PC-3 (cell line): ENCODE results near the gene ZNRF4. TPM values are rescaled to one million over a fixed set of nuclear protein-coding genes. Genes with fewer than 3 reads are reported as not detected.

Source experiments
- ATAC-seq: fragments of 200-7000 bp; cut with Tn5 transposase; 2 replicates; pipeline ENCODE4 v1.9.1; 2020; ENCODE audit warnings: mild to moderate bottlenecking, moderate library complexity
- BruUV-seq: library from RNA; stranded (reverse); fragments of 400-500 nt; replicated peaks from 2 replicates; lab custom pipeline; 2021; lab: Mats Ljungman, UMichigan
- CTCF ChIA-PET: fragments of 300-600 bp; sonication (Branson Sonifier 250); formaldehyde crosslinking; loops from one replicate; lab custom pipeline; 2022; ENCODE audit warnings: antibody characterized with exemption; lab: Charles Lee
- POLR2A ChIA-PET: fragments of 300-600 bp; sonication (Branson Sonifier 250); formaldehyde crosslinking; loops from one replicate; lab custom pipeline; 2022; ENCODE audit warnings: antibody characterized with exemption; ENCODE audit not compliant: unreplicated experiment; lab: Charles Lee
- DNase-seq: peaks from one replicate; pipeline ENCODE4 v3.0.0-alpha.2; 2015
- H2AFZ ChIP-seq: fragments of 300-600 bp; sonication (generic); 2 replicates; pipeline ENCODE4 v1.6.0; 2016; ENCODE audit warnings: antibody characterized with exemption, low read length
- H3F3A ChIP-seq: fragments of 300-600 bp; sonication (generic); one replicate; pipeline ENCODE4 v1.6.0; 2017; ENCODE audit warnings: antibody characterized with exemption, low read length, control low read depth, mild to moderate bottlenecking; ENCODE audit not compliant: unreplicated experiment
- H3K27ac ChIP-seq: fragments of 300-600 bp; sonication (generic); 2 replicates; pipeline ENCODE4 v1.5.1; 2016; ENCODE audit warnings: mild to moderate bottlenecking, low read length
- H3K27me3 ChIP-seq: fragments of 300-600 bp; sonication (generic); 2 replicates; pipeline ENCODE4 v1.6.1; 2016; ENCODE audit warnings: low read length, mixed read lengths
- H3K36me3 ChIP-seq: fragments of 300-600 bp; sonication (generic); 2 replicates; pipeline ENCODE4 v1.6.1; 2016; ENCODE audit warnings: low read depth, mixed run types, low read length, mixed read lengths
- H3K4me1 ChIP-seq: fragments of 300-600 bp; sonication (generic); 2 replicates; pipeline ENCODE4 v1.5.1; 2016; ENCODE audit warnings: low read length; ENCODE audit not compliant: insufficient read depth
- H3K4me2 ChIP-seq: fragments of 300-600 bp; sonication (generic); 2 replicates; pipeline ENCODE4 v1.6.0; 2016; ENCODE audit warnings: low read length
- H3K4me3 ChIP-seq: fragments of 300-600 bp; sonication (generic); 2 replicates; pipeline ENCODE4 v1.5.1; 2016; ENCODE audit warnings: mild to moderate bottlenecking, low read length, mixed read lengths
- H3K79me2 ChIP-seq: fragments of 300-600 bp; sonication (generic); 2 replicates; pipeline ENCODE4 v1.6.1; 2017; ENCODE audit warnings: low read length, mixed read lengths
- H3K9ac ChIP-seq: fragments of 300-600 bp; sonication (generic); 2 replicates; pipeline ENCODE4 v1.6.0; 2016; ENCODE audit warnings: mild to moderate bottlenecking, low read length
- H3K9me2 ChIP-seq: fragments of 300-600 bp; sonication (generic); replicated peaks from 2 replicates; pipeline ENCODE4 v1.6.1; 2016; ENCODE audit warnings: mixed run types, low read length, mixed read lengths
- H3K9me3 ChIP-seq: fragments of 300-600 bp; sonication (generic); 2 replicates; pipeline ENCODE4 v1.6.1; 2016; ENCODE audit warnings: low read length, mixed read lengths
- H4K20me1 ChIP-seq: fragments of 300-600 bp; sonication (generic); 2 replicates; pipeline ENCODE4 v1.6.1; 2016; ENCODE audit warnings: low read length, mixed read lengths
- EZH2 ChIP-seq: fragments of 300-600 bp; sonication (generic); IDR thresholded peaks from one replicate; pipeline ENCODE4 v1.6.1; 2017; ENCODE audit warnings: antibody characterized with exemption, mild to moderate bottlenecking, low read length; ENCODE audit not compliant: unreplicated experiment
- EZH2phosphoT487 ChIP-seq: fragments of 300-600 bp; sonication (generic); IDR thresholded peaks from 2 replicates; pipeline ENCODE4 v1.6.1; 2018; ENCODE audit warnings: mild to moderate bottlenecking, antibody characterized with exemption, low read length, borderline replicate concordance
- intact Hi-C: fragments of 100-400 bp; cut with micrococcal nuclease; formaldehyde crosslinking; loops from 2 replicates; pipeline ENCODE4 v1.9.0; 2023
- total RNA-seq: library from RNA; depleted of rRNA; stranded (reverse); fragments of >200 nt; gene quantifications from 2 replicates; pipeline ENCODE4 v1.2.3, GENCODE V29; 2014
- TF ChIP-seq, protein P1 (sequence below): fragments of 300-600 bp; sonication (generic); conservative IDR thresholded peaks from 2 replicates; pipeline ENCODE4 v1.5.1; 2017; ENCODE audit warnings: antibody characterized with exemption, low read depth, mild to moderate bottlenecking, low read length

Gene ZNRF4
- total RNA-seq, 1 experiment from 2014 or later, result not detected

DNA sequence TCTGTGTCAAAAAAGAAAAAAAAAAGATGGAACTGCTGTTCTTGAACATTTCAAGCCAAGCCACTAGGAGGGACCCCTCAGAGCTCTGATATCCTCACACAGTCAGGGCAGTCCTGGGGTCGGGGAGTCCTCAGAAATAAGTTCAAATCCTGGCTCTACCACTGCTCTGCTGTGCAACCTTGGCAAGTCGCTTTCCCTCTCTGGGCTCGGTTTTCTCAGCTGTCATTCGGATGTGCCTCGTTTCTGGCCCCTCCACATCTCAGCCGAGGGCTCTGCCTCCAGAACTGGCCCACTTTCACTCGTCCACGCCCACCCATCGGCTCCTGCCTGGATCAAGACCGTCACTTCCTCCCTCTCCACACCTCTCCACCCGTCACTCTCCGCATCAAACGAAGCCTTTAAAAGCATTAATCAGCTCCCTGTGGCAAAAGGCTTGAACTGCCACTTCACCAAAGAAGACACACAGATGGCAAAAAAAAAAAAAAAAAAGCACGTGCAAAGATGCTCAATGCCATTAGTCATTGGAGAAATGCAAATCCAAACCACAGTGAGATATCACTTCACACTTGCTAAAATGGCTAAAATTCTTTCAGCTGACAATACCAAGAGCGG is 7.4 kb upstream of the ZNRF4 start:
- ChIA-PET POLR2A (no interaction called here), CTCF (interaction anchor here (0.6 to 0.7 kb wide), 2 partner anchors 57 to 167 kb away, joined by 3 to 9 read pairs; no protein-coding TSS in a partner anchor)
- no peaks in the 10 kb centered on the region for H4K20me1 ChIP-seq
- no peaks in the 10 kb centered on the region for H3K9me2 ChIP-seq
- H3K79me2 ChIP-seq, result no peaks in the 10 kb centered on the region
- no peaks in the 10 kb centered on the region for H3K9me3 ChIP-seq
- H3K36me3 ChIP-seq, result no peaks in the 10 kb centered on the region
- TF ChIP-seq, protein P1, sequence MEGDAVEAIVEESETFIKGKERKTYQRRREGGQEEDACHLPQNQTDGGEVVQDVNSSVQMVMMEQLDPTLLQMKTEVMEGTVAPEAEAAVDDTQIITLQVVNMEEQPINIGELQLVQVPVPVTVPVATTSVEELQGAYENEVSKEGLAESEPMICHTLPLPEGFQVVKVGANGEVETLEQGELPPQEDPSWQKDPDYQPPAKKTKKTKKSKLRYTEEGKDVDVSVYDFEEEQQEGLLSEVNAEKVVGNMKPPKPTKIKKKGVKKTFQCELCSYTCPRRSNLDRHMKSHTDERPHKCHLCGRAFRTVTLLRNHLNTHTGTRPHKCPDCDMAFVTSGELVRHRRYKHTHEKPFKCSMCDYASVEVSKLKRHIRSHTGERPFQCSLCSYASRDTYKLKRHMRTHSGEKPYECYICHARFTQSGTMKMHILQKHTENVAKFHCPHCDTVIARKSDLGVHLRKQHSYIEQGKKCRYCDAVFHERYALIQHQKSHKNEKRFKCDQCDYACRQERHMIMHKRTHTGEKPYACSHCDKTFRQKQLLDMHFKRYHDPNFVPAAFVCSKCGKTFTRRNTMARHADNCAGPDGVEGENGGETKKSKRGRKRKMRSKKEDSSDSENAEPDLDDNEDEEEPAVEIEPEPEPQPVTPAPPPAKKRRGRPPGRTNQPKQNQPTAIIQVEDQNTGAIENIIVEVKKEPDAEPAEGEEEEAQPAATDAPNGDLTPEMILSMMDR, result no peak
- TF ChIP-seq EZH2, result no peak
- no peak for TF ChIP-seq EZH2phosphoT487
- H3K9ac ChIP-seq, result no peak overlapping the region
- H3K4me3 ChIP-seq, result no peak overlapping the region
- H2AFZ ChIP-seq, result no peak overlapping the region
- no peaks in the 10 kb centered on the region for H3F3A ChIP-seq
- H3K4me2 ChIP-seq, result no peak overlapping the region
- intact Hi-C loops, result no loop called here
- H3K4me1 ChIP-seq, result no peaks in the 10 kb centered on the region
- no peak overlapping the region for H3K27ac ChIP-seq
- peaks cover 42% of the 10 kb centered on the region for H3K27me3 ChIP-seq
- ATAC-seq (no peak), DNase-seq (no peak)
- no TSS peak for BruUV-seq

GRCh38 chr19:5448374-5448773 is 6.8 kb upstream of the ZNRF4 start:
- Histone ChIP-seq H3K27ac (no peak overlapping the region), H3K4me3 (no peak overlapping the region), H2AFZ (no peak overlapping the region), H3K9me3 (no peaks in the 10 kb centered on the region), H3K4me1 (no peaks in the 10 kb centered on the region), H3K36me3 (no peaks in the 10 kb centered on the region), H3K9ac (no peak overlapping the region), H4K20me1 (no peaks in the 10 kb centered on the region), H3K4me2 (no peak overlapping the region), H3F3A (no peaks in the 10 kb centered on the region), H3K27me3 (peaks cover 42% of the 10 kb centered on the region), H3K9me2 (no peaks in the 10 kb centered on the region), H3K79me2 (no peaks in the 10 kb centered on the region)
- CTCF ChIA-PET, result interaction anchor here (0.6 kb wide), 1 partner anchor 167 kb away, joined by 3 read pairs; no protein-coding TSS in a partner anchor
- POLR2A ChIA-PET, result no interaction called here
- no peak for ATAC-seq
- intact Hi-C loops, result no loop called here
- TF ChIP-seq, protein P1, result no peak
- TF ChIP-seq EZH2, result no peak
- TF ChIP-seq EZH2phosphoT487, result no peak
- no TSS peak for BruUV-seq
- DNase-seq, result no peak

- ChIA-PET CTCF (no interaction called here), POLR2A (no interaction called here)
- ATAC-seq, result no peak
These were observed 4.6 kb upstream of the ZNRF4 start for GRCh38 chr19:5450482-5451126.

More at GRCh38 chr19:5450482-5451126, 4.6 kb upstream of the ZNRF4 start:
- H3F3A ChIP-seq, result no peaks in the 10 kb centered on the region
- TF ChIP-seq EZH2phosphoT487, result no peak
- no peak for TF ChIP-seq EZH2
- TF ChIP-seq, protein P1, result no peak
- no peaks in the 10 kb centered on the region for H4K20me1 ChIP-seq
- H2AFZ ChIP-seq, result no peak overlapping the region
- H3K4me3 ChIP-seq, result no peak overlapping the region
- H3K36me3 ChIP-seq, result no peaks in the 10 kb centered on the region
- no peak overlapping the region for H3K9ac ChIP-seq
- peaks cover 42% of the 10 kb centered on the region for H3K27me3 ChIP-seq
- H3K4me2 ChIP-seq, result no peak overlapping the region
- no peaks in the 10 kb centered on the region for H3K4me1 ChIP-seq
- H3K9me3 ChIP-seq, result no peaks in the 10 kb centered on the region
- no peaks in the 10 kb centered on the region for H3K9me2 ChIP-seq
- DNase-seq, result no peak
- no TSS peak for BruUV-seq
- intact Hi-C loops, result no loop called here
- H3K27ac ChIP-seq, result no peak overlapping the region
- H3K79me2 ChIP-seq, result no peaks in the 10 kb centered on the region
